GM12878 (cell line): ENCODE measurements around the gene BNIP3. TPM values are rescaled to one million over a fixed set of nuclear protein-coding genes. Genes with fewer than 3 reads are reported as not detected.

Experiments used
- BACH1 ChIP-seq: fragments of 450-650 bp; IDR thresholded peaks from 2 replicates; pipeline ENCODE4 v1.6.1; 2017; ENCODE audit warnings: mild to moderate bottlenecking, borderline replicate concordance
- CEBPB ChIP-seq, 2 experiments: fragments of 150-350 bp in 1 of 2; IDR thresholded peaks; 2 replicates each; pipeline ENCODE4 v1.6.1; 2012 to 2014; ENCODE audit warnings: low read depth in 2 of 2, low read length in 2 of 2, borderline replicate concordance in 1 of 2, inconsistent platforms in 1 of 2
- CHD2 ChIP-seq: IDR thresholded peaks from 2 replicates; pipeline ENCODE4 v1.6.1; 2011; ENCODE audit warnings: low read depth, low read length, improper control_type of control experiment, borderline replicate concordance
- IKZF2 ChIP-seq, 2 experiments: fragments of 450-650 bp; IDR thresholded peaks; 2 replicates each; pipeline ENCODE4 v1.6.1; 2017; ENCODE audit warnings: mild to moderate bottlenecking in 2 of 2, moderate library complexity in 2 of 2
- KLF5 ChIP-seq: fragments of 450-650 bp; IDR thresholded peaks from 2 replicates; pipeline ENCODE4 v1.6.1; 2014; ENCODE audit warnings: mild to moderate bottlenecking; ENCODE audit not compliant: partially characterized antibody
- NFXL1 ChIP-seq: fragments of 450-650 bp; IDR thresholded peaks from 2 replicates; pipeline ENCODE4 v1.6.1; 2017; ENCODE audit warnings: antibody characterized with exemption, mild to moderate bottlenecking, borderline replicate concordance
- SREBF1 ChIP-seq: IDR thresholded peaks from 2 replicates; pipeline ENCODE4 v1.6.1; 2012; ENCODE audit warnings: mild to moderate bottlenecking, low read length
- ZZZ3 ChIP-seq: IDR thresholded peaks from 2 replicates; pipeline ENCODE4 v1.6.1; 2011; ENCODE audit warnings: low read depth; ENCODE audit not compliant: control insufficient read depth, insufficient read length
- polyA plus RNA-seq, 11 experiments: library from polyadenylated mRNA; depleted of rRNA in 4 of 11; unstranded in 6 of 11; stranded (reverse) in 5 of 11; fragments of >200 nt; fragmentation: Nextera tagmentation in 4 of 11; fragmentation: Illumina TruSeq in 1 of 11; extraction: Ambion mirVana in 4 of 11; extraction: Trizol in 1 of 11; gene quantifications; 1 replicate in 1 of 11; 2 replicates in 10 of 11; pipeline versions ENCODE4 v1.2.1 to v1.2.3, GENCODE V29; 2011 to 2016; ENCODE audit warnings: inconsistent platforms in 2 of 11, missing spikeins in 2 of 11, low read depth in 1 of 11
- total RNA-seq, 4 experiments: library from RNA; depleted of rRNA in 3 of 4; stranded (reverse); fragments of >200 nt in 3 of 4; fragmentation: Illumina TruSeq in 1 of 4; extraction: Trizol in 1 of 4; gene quantifications; 2 replicates each; pipeline versions ENCODE4 v1.2.1 to v1.2.3, GENCODE V29; 2013 to 2021
- TF ChIP-seq, protein P1 (sequence below): fragments of 450-650 bp; IDR thresholded peaks from 2 replicates; pipeline ENCODE4 v1.6.1; 2017; ENCODE audit warnings: low read depth, mild to moderate bottlenecking, moderate library complexity
- TF ChIP-seq, protein P2 (sequence below): IDR thresholded peaks from 2 replicates; pipeline ENCODE4 v1.6.1; 2012; ENCODE audit warnings: low read depth, low read length, improper control_type of control experiment
- TF ChIP-seq, protein P3 (sequence below): IDR thresholded peaks from 2 replicates; pipeline ENCODE4 v1.6.1; 2011; ENCODE audit warnings: mild to moderate bottlenecking, low read depth, low read length, moderate library complexity; ENCODE audit not compliant: insufficient replicate concordance
- TF ChIP-seq, protein P4 (sequence below): fragments of 450-650 bp; formaldehyde crosslinking; IDR thresholded peaks from 2 replicates; pipeline ENCODE4 v1.5.0; 2022; ENCODE audit warnings: mild to moderate bottlenecking, missing genetic modification characterization

The BNIP3 gene
- total and polyA plus RNA-seq, 10 of the 15 experiments (the other 5 are each of a cell fraction or from before 2014, with no cell fraction given), result 7.7 to 122 (median 29.9) TPM

DNA sequence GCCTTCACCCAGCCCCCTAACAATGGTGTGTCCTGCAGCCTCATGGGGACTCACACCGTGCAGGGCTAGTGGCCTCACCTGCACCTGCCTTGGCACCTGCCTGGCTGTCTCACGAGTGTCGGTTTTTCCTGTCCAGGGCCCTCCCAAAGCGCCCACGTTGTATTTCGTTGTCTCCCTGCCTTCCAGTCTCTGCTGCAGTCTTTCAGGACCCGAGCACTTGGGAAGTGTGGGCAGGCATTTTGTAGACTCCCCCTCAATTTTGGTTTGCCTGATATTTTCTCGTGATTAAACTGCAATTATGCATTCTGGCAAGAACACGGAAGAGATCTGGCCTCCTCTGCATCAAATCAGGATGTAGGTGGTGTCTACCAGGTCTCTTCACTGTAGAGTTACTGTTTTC, 17.9 kb downstream of the BNIP3 start (continued):
- TF ChIP-seq, protein P1, sequence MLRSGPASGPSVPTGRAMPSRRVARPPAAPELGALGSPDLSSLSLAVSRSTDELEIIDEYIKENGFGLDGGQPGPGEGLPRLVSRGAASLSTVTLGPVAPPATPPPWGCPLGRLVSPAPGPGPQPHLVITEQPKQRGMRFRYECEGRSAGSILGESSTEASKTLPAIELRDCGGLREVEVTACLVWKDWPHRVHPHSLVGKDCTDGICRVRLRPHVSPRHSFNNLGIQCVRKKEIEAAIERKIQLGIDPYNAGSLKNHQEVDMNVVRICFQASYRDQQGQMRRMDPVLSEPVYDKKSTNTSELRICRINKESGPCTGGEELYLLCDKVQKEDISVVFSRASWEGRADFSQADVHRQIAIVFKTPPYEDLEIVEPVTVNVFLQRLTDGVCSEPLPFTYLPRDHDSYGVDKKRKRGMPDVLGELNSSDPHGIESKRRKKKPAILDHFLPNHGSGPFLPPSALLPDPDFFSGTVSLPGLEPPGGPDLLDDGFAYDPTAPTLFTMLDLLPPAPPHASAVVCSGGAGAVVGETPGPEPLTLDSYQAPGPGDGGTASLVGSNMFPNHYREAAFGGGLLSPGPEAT, result no peak
- TF ChIP-seq SREBF1 (no peak), KLF5 (no peak), BACH1 (no peak), NFXL1 (no peak), IKZF2 (IDR thresholded peaks at IDR 0.05) (no peak), CEBPB (IDR thresholded peaks at IDR 0.05; ENCODE audit: borderline replicate concordance in 1 of 2, low read depth in 2 of 2, low read length in 2 of 2) (no peak), CHD2 (no peak), ZZZ3 (no peak)
- TF ChIP-seq, protein P2, sequence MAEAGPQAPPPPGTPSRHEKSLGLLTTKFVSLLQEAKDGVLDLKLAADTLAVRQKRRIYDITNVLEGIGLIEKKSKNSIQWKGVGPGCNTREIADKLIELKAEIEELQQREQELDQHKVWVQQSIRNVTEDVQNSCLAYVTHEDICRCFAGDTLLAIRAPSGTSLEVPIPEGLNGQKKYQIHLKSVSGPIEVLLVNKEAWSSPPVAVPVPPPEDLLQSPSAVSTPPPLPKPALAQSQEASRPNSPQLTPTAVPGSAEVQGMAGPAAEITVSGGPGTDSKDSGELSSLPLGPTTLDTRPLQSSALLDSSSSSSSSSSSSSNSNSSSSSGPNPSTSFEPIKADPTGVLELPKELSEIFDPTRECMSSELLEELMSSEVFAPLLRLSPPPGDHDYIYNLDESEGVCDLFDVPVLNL, result no peak
- TF ChIP-seq, protein P3, sequence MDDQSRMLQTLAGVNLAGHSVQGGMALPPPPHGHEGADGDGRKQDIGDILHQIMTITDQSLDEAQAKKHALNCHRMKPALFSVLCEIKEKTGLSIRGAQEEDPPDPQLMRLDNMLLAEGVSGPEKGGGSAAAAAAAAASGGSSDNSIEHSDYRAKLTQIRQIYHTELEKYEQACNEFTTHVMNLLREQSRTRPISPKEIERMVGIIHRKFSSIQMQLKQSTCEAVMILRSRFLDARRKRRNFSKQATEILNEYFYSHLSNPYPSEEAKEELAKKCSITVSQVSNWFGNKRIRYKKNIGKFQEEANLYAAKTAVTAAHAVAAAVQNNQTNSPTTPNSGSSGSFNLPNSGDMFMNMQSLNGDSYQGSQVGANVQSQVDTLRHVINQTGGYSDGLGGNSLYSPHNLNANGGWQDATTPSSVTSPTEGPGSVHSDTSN, result no peak
- TF ChIP-seq, protein P4, sequence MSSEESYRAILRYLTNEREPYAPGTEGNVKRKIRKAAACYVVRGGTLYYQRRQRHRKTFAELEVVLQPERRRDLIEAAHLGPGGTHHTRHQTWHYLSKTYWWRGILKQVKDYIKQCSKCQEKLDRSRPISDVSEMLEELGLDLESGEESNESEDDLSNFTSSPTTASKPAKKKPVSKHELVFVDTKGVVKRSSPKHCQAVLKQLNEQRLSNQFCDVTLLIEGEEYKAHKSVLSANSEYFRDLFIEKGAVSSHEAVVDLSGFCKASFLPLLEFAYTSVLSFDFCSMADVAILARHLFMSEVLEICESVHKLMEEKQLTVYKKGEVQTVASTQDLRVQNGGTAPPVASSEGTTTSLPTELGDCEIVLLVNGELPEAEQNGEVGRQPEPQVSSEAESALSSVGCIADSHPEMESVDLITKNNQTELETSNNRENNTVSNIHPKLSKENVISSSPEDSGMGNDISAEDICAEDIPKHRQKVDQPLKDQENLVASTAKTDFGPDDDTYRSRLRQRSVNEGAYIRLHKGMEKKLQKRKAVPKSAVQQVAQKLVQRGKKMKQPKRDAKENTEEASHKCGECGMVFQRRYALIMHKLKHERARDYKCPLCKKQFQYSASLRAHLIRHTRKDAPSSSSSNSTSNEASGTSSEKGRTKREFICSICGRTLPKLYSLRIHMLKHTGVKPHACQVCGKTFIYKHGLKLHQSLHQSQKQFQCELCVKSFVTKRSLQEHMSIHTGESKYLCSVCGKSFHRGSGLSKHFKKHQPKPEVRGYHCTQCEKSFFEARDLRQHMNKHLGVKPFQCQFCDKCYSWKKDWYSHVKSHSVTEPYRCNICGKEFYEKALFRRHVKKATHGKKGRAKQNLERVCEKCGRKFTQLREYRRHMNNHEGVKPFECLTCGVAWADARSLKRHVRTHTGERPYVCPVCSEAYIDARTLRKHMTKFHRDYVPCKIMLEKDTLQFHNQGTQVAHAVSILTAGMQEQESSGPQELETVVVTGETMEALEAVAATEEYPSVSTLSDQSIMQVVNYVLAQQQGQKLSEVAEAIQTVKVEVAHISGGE (CRISPR knock-in tag), result no peak
